Endothelial cell of umbilical vein (primary cell): Measurements from ENCODE around the gene HEYL. TPM values are rescaled to one million over a fixed set of nuclear protein-coding genes. Genes with fewer than 3 reads are reported as not detected.

Source experiments
- BruUV-seq: library from RNA; stranded (reverse); fragments of 400-500 nt; replicated peaks from 2 replicates; lab custom pipeline; 2021; lab: Mats Ljungman, UMichigan
- CTCF ChIA-PET: fragments of 300-600, 350-600 bp; sonication (Branson Sonifier 250); formaldehyde crosslinking; loops from one replicate; lab custom pipeline; 2021; ENCODE audit warnings: antibody characterized with exemption, inconsistent platforms; lab: Charles Lee
- POLR2A ChIA-PET: fragments of 300-600, 350-600 bp; sonication (Branson Sonifier 250); formaldehyde crosslinking; loops from one replicate; lab custom pipeline; 2021; ENCODE audit warnings: antibody characterized with exemption, inconsistent platforms; lab: Charles Lee
- DNase-seq: peaks from one replicate; pipeline ENCODE4 v3.0.0-alpha.2; 2011; ENCODE audit warnings: low read depth, low spot score
- FAIRE-seq: peaks from 2 replicates; lab custom pipeline; 2011; peaks lifted over from hg19 to GRCh38; lab: Jason Lieb, UNC
- H2AFZ ChIP-seq: 2 replicates; pipeline ENCODE4 v1.6.0; 2012; ENCODE audit warnings: low read depth, low read length, control low read depth, inconsistent platforms
- H3K27ac ChIP-seq: 2 replicates; pipeline ENCODE4 v1.5.1; 2011; ENCODE audit warnings: low read depth, mild to moderate bottlenecking, control low read depth, low read length, moderate library complexity; ENCODE audit not compliant: insufficient read depth
- H3K27me3 ChIP-seq, 2 experiments: 2 replicates each; pipeline versions ENCODE4 v1.6.0 to v1.6.1; 2011; ENCODE audit warnings: low read length in 2 of 2, mixed read lengths in 1 of 2; ENCODE audit not compliant: control insufficient read depth in 2 of 2, insufficient read depth in 2 of 2
- H3K36me3 ChIP-seq, 2 experiments: 2 replicates in 1 of 2; 3 replicates in 1 of 2; pipeline ENCODE4 v1.5.1; 2011; ENCODE audit warnings: low read length in 2 of 2, mild to moderate bottlenecking in 1 of 2, moderate library complexity in 1 of 2; ENCODE audit not compliant: control insufficient read depth in 2 of 2, insufficient read depth in 2 of 2; ENCODE audit errors: extremely low read depth in 1 of 2
- H3K4me1 ChIP-seq: 3 replicates; pipeline ENCODE4 v1.5.1; 2011; ENCODE audit warnings: mild to moderate bottlenecking, low read length; ENCODE audit not compliant: control insufficient read depth, insufficient read depth; ENCODE audit errors: extremely low read depth
- H3K4me2 ChIP-seq: 2 replicates; pipeline ENCODE4 v1.6.1; 2011; ENCODE audit warnings: low read length, control low read depth, mixed read lengths; ENCODE audit not compliant: insufficient read depth
- H3K4me3 ChIP-seq, 3 experiments: fragments of 200-600 bp in 1 of 3; sonication (generic), shearing (Covaris generic) in 1 of 3; replicated peaks in 1 of 3; 2 replicates each; pipeline ENCODE4 v1.5.1; 2011 to 2016; ENCODE audit warnings: control low read depth in 3 of 3, low read length in 3 of 3, mild to moderate bottlenecking in 2 of 3, inconsistent platforms in 1 of 3, low read depth in 1 of 3, moderate library complexity in 1 of 3; ENCODE audit not compliant: insufficient read depth in 1 of 3
- H3K79me2 ChIP-seq: 2 replicates; pipeline ENCODE4 v1.6.0; 2012; ENCODE audit warnings: low read length, inconsistent platforms; ENCODE audit not compliant: control insufficient read depth, insufficient read depth
- H3K9ac ChIP-seq: replicated peaks from 2 replicates; pipeline ENCODE3; 2011; ENCODE audit warnings: low read length, control low read depth; ENCODE audit not compliant: insufficient read depth; ENCODE audit errors: extremely low read depth
- H3K9me1 ChIP-seq: replicated peaks from 3 replicates; pipeline ENCODE4 v1.6.0; 2011; ENCODE audit warnings: mild to moderate bottlenecking, low read length; ENCODE audit not compliant: control insufficient read depth, insufficient read depth; ENCODE audit errors: extremely low read depth
- H3K9me3 ChIP-seq: replicated peaks from 2 replicates; pipeline ENCODE4 v1.5.1; 2012; ENCODE audit warnings: low read length, inconsistent platforms; ENCODE audit not compliant: control insufficient read depth, insufficient read depth
- H4K20me1 ChIP-seq: replicated peaks from 2 replicates; pipeline ENCODE3; 2011; ENCODE audit warnings: mild to moderate bottlenecking, low read length; ENCODE audit not compliant: control insufficient read depth, insufficient read depth; ENCODE audit errors: extremely low read depth
- EZH2 ChIP-seq: IDR thresholded peaks from 2 replicates; pipeline ENCODE4 v1.6.1; 2012; ENCODE audit warnings: borderline replicate concordance, low read depth, mild to moderate bottlenecking, moderate library complexity, low read length, inconsistent platforms; ENCODE audit not compliant: severe bottlenecking
- FOS ChIP-seq: IDR thresholded peaks from 2 replicates; pipeline ENCODE4 v1.6.1; 2011; ENCODE audit warnings: mild to moderate bottlenecking, low read length, moderate library complexity, borderline replicate concordance; ENCODE audit not compliant: insufficient read depth
- GATA2 ChIP-seq: IDR thresholded peaks from 2 replicates; pipeline ENCODE4 v1.7.0; 2011; ENCODE audit warnings: low read depth, mild to moderate bottlenecking, moderate library complexity, mixed read lengths, low read length; ENCODE audit not compliant: insufficient read length, insufficient read depth
- JUN ChIP-seq: IDR thresholded peaks from 2 replicates; pipeline ENCODE4 v1.6.1; 2011; ENCODE audit warnings: borderline replicate concordance, low read depth; ENCODE audit not compliant: insufficient read length, insufficient read depth
- MYC ChIP-seq: IDR thresholded peaks from one replicate; pipeline ENCODE4 v1.6.1; 2011; ENCODE audit warnings: mild to moderate bottlenecking, low read depth, low read length
- POLR2A ChIP-seq: IDR thresholded peaks from 2 replicates; pipeline ENCODE4 v1.6.1; 2012; ENCODE audit warnings: low read depth, mild to moderate bottlenecking, control low read depth, low read length
- POLR2AphosphoS5 ChIP-seq: IDR thresholded peaks from 2 replicates; pipeline ENCODE4 v1.6.1; 2012; ENCODE audit warnings: low read depth, mild to moderate bottlenecking, control low read depth, low read length, moderate library complexity; ENCODE audit not compliant: insufficient read depth
- dilution Hi-C: fragments of 300-500 bp; cut with MboI; formaldehyde crosslinking; loops from one replicate; pipeline ENCODE4 v1.15.0; 2019; ENCODE audit warnings: low sequenced_read_pairs; ENCODE audit not compliant: extremely low pct_ligation_motif_present
- intact Hi-C: fragments of 100-400 bp; cut with micrococcal nuclease; formaldehyde crosslinking; loops from one replicate; pipeline ENCODE4 v1.10.0; 2022
- polyA plus RNA-seq, 4 experiments: library from polyadenylated mRNA; depleted of rRNA in 3 of 4; stranded (reverse) in 3 of 4; unstranded in 1 of 4; fragments of >200 nt; gene quantifications; 2 replicates each; pipeline versions ENCODE4 v1.2.1 to v1.2.3, GENCODE V29; 2011 to 2012; ENCODE audit warnings: missing spikeins in 1 of 4
- total RNA-seq: library from RNA; stranded (reverse); gene quantifications from 2 replicates; pipeline ENCODE4 v1.2.3, GENCODE V29; 2021
- TF ChIP-seq, protein P1 (sequence below): IDR thresholded peaks from 2 replicates; pipeline ENCODE4 v1.6.1; 2011; ENCODE audit not compliant: insufficient read depth, insufficient read length
- TF ChIP-seq, protein P2 (sequence below), 2 donors: IDR thresholded peaks; 1 replicate in 1 of 2; 2 replicates in 1 of 2; pipeline ENCODE4 v1.5.1; 2011; ENCODE audit warnings: low read length in 2 of 2, mild to moderate bottlenecking in 2 of 2, moderate library complexity in 2 of 2, control low read depth in 1 of 2, inconsistent platforms in 1 of 2, low read depth in 1 of 2; ENCODE audit not compliant: insufficient read depth in 1 of 2; ENCODE audit errors: extremely low read depth in 1 of 2

HEYL gene
- total and polyA plus RNA-seq, 2 donors (not counting 3 experiments of a cell fraction or from before 2014, with no cell fraction given), result not detected

DNA sequence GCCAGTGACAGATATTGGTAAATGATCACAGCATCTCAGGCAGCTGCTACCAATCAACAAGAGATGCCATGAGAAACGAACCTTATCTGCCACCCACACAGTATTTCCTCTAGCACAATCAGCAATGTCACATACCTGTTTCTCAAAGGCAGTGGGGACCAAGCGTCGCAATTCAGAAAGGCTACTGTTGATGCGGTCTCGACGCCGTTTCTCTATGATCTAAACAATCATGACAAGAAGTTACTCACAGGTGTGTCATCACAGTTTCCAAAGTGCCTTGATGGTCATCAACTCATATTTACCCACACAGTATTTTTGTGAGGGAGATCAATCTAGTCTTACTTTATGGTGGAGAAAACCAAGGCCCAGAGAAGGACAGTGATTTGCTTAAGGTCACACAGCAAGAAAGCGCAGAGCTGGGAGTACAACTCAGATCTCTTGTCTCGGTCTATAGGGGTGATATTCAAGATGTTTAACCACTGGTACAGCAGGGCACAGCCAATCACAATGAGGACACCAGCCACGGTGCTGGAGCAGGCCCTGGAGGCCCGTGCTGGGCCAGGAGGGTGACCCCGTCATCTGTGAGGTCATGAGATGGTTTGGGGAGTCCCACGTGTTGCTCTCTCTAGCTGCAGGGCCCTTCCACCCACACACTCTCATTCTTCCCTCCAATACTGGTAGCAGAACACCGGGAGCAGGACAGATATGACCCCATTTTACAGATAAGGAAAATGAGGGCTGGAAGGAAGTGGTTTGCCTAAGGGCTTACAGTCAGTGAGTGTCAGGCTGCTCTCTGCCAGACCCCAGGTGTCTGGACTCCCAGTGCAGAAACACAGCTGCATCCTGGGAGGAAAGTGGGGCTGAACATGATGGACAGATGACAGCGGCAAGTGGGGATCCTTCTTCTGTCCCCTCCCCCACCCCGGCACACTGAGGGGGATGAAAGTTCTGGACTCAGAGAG lies 7.8 kb downstream of the HEYL start:
- Histone ChIP-seq H3K9ac (no peak overlapping the region), H3K4me1 (no peaks in the 10 kb centered on the region), H3K4me2 (no peak overlapping the region), H3K4me3 (no peak overlapping the region), H3K36me3 (no peaks in the 10 kb centered on the region), H3K79me2 (no peaks in the 10 kb centered on the region), H3K9me3 (no peaks in the 10 kb centered on the region), H3K9me1 (no peaks in the 10 kb centered on the region), H3K27ac (no peak overlapping the region), H2AFZ (no peak overlapping the region), H3K27me3 (peaks cover 49 to 60% of the 10 kb centered on the region in 2 experiments), H4K20me1 (no peaks in the 10 kb centered on the region)
- intact Hi-C loops (no loop called here), dilution Hi-C loops (no loop called here)
- FAIRE-seq (no peak), DNase-seq (no peak)
- ChIA-PET POLR2A (no interaction called here), CTCF (interaction anchor here (1.2 to 3.1 kb wide), 4 partner anchors 10 to 26 kb away, joined by 4 to 14 read pairs (median 8); no protein-coding TSS in a partner anchor)
- BruUV-seq, result no TSS peak
- TF ChIP-seq, protein P1, sequence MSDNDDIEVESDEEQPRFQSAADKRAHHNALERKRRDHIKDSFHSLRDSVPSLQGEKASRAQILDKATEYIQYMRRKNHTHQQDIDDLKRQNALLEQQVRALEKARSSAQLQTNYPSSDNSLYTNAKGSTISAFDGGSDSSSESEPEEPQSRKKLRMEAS, result no peak
- TF ChIP-seq EZH2 (no peak), FOS (no peak), POLR2AphosphoS5 (no peak), GATA2 (no peak), JUN (no peak), POLR2A (no peak), MYC (no peak)
- TF ChIP-seq, protein P2, sequence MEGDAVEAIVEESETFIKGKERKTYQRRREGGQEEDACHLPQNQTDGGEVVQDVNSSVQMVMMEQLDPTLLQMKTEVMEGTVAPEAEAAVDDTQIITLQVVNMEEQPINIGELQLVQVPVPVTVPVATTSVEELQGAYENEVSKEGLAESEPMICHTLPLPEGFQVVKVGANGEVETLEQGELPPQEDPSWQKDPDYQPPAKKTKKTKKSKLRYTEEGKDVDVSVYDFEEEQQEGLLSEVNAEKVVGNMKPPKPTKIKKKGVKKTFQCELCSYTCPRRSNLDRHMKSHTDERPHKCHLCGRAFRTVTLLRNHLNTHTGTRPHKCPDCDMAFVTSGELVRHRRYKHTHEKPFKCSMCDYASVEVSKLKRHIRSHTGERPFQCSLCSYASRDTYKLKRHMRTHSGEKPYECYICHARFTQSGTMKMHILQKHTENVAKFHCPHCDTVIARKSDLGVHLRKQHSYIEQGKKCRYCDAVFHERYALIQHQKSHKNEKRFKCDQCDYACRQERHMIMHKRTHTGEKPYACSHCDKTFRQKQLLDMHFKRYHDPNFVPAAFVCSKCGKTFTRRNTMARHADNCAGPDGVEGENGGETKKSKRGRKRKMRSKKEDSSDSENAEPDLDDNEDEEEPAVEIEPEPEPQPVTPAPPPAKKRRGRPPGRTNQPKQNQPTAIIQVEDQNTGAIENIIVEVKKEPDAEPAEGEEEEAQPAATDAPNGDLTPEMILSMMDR (IDR thresholded peaks at IDR 0.05; ENCODE audit: extremely low read depth in 1 of 2, insufficient read depth in 1 of 2, low read depth in 1 of 2, low read length in 2 of 2), result no peak
